Neuronal stem cell (in vitro differentiated cells): ENCODE data around the gene SEPHS2.

ENCODE experiments used
- DNase-seq: peaks from one replicate; pipeline ENCODE4 v3.0.0-alpha.2; 2013; ENCODE audit warnings: low spot score
- H2AFZ ChIP-seq: one replicate; pipeline ENCODE4 v1.6.1; 2013; ENCODE audit warnings: mild to moderate bottlenecking, low read length, inconsistent platforms
- H2AK5ac ChIP-seq: 2 replicates; pipeline ENCODE4 v1.6.1; 2013; ENCODE audit warnings: low read depth, mild to moderate bottlenecking, inconsistent platforms, low read length, moderate library complexity, mixed read lengths
- H2BK120ac ChIP-seq: 2 replicates; pipeline ENCODE4 v1.6.1; 2013; ENCODE audit warnings: low read depth, mild to moderate bottlenecking, inconsistent platforms, low read length, moderate library complexity, mixed read lengths
- H2BK12ac ChIP-seq: one replicate; pipeline ENCODE4 v1.6.1; 2013; ENCODE audit warnings: low read length, inconsistent platforms
- H2BK15ac ChIP-seq: 2 replicates; pipeline ENCODE4 v1.6.1; 2013; ENCODE audit warnings: mild to moderate bottlenecking, low read length, inconsistent platforms, mixed read lengths
- H2BK5ac ChIP-seq: one replicate; pipeline ENCODE4 v1.6.1; 2013; ENCODE audit warnings: inconsistent platforms, mild to moderate bottlenecking, low read length, moderate library complexity
- H3K14ac ChIP-seq: one replicate; pipeline ENCODE4 v1.6.1; 2013; ENCODE audit warnings: low read length, inconsistent platforms
- H3K18ac ChIP-seq: 2 replicates; pipeline ENCODE4 v1.6.1; 2013; ENCODE audit warnings: low read length, inconsistent platforms
- H3K23ac ChIP-seq: 2 replicates; pipeline ENCODE4 v1.6.1; 2013; ENCODE audit warnings: low read depth, mild to moderate bottlenecking, mixed read lengths, low read length, inconsistent platforms; ENCODE audit not compliant: poor library complexity
- H3K27ac ChIP-seq: replicated peaks from 3 replicates; pipeline ENCODE4 v1.5.1; 2013; ENCODE audit warnings: low read length, inconsistent platforms
- H3K27me3 ChIP-seq, 3 experiments: 2 replicates each; pipeline ENCODE4 v1.6.1; 2013; ENCODE audit warnings: low read length in 3 of 3, mild to moderate bottlenecking in 2 of 3, inconsistent platforms in 1 of 3, low read depth in 1 of 3, mixed read lengths in 1 of 3, moderate library complexity in 1 of 3; ENCODE audit not compliant: control insufficient read depth in 3 of 3, insufficient read depth in 3 of 3
- H3K36me3 ChIP-seq, 2 donors: replicated peaks in 1 of 2; 2 replicates each; pipeline ENCODE4 v1.6.1; 2013; ENCODE audit warnings: low read length in 2 of 2; ENCODE audit not compliant: control insufficient read depth in 2 of 2, insufficient read depth in 2 of 2
- H3K4ac ChIP-seq: 2 replicates; pipeline ENCODE4 v1.6.1; 2013; ENCODE audit warnings: inconsistent platforms, mild to moderate bottlenecking, low read length, moderate library complexity
- H3K4me1 ChIP-seq, 2 donors: 1 replicate in 1 of 2; 2 replicates in 1 of 2; pipeline ENCODE4 v1.6.1; 2013; ENCODE audit warnings: low read length in 2 of 2, low read depth in 1 of 2; ENCODE audit not compliant: control insufficient read depth in 2 of 2, insufficient read depth in 1 of 2
- H3K4me2 ChIP-seq: one replicate; pipeline ENCODE4 v1.6.1; 2013; ENCODE audit warnings: mild to moderate bottlenecking, low read length, inconsistent platforms; ENCODE audit not compliant: insufficient read depth, poor library complexity, severe bottlenecking
- H3K4me3 ChIP-seq, 2 donors: 2 replicates each; pipeline ENCODE4 v1.5.1; 2013; ENCODE audit warnings: low read length in 2 of 2, mild to moderate bottlenecking in 2 of 2, inconsistent platforms in 1 of 2, moderate library complexity in 1 of 2
- H3K79me1 ChIP-seq: one replicate; pipeline ENCODE4 v1.6.1; 2013; ENCODE audit warnings: low read depth, mild to moderate bottlenecking, inconsistent platforms, low read length, moderate library complexity
- H3K9ac ChIP-seq: one replicate; pipeline ENCODE4 v1.6.1; 2013; ENCODE audit warnings: mild to moderate bottlenecking, low read depth, low read length, inconsistent platforms; ENCODE audit not compliant: poor library complexity
- H3K9me3 ChIP-seq, 2 donors: replicated peaks in 1 of 2; 2 replicates each; pipeline versions ENCODE3 to v1.6.1; 2013; ENCODE audit warnings: low read length in 2 of 2, mild to moderate bottlenecking in 2 of 2, inconsistent platforms in 1 of 2, low read depth in 1 of 2, mixed read lengths in 1 of 2, moderate library complexity in 1 of 2; ENCODE audit not compliant: control insufficient read depth in 2 of 2, insufficient read depth in 1 of 2
- H4K8ac ChIP-seq: one replicate; pipeline ENCODE4 v1.6.1; 2013; ENCODE audit warnings: low read depth, mild to moderate bottlenecking, inconsistent platforms, low read length, moderate library complexity
- H4K91ac ChIP-seq: one replicate; pipeline ENCODE4 v1.6.1; 2013; ENCODE audit warnings: low read length, low read depth, mild to moderate bottlenecking, inconsistent platforms; ENCODE audit not compliant: poor library complexity
- WGBS, 2 donors: extraction: QIAGEN DNeasy Blood & Tissue Kit; methylation state at CpG; one replicate each; pipeline ENCODE4 v1.1.7; 2013; ENCODE audit warnings: missing lambda C conversion rate in 2 of 2, mixed read lengths in 1 of 2; ENCODE audit not compliant: insufficient read length in 2 of 2, insufficient replicate concordance in 1 of 2; ENCODE audit errors: extremely low coverage in 2 of 2; 5-methylcytosine and 5-hydroxymethylcytosine counted together

Gene SEPHS2

GRCh38 chr16:30449116-30449435, 3.4 kb upstream of the SEPHS2 start:
- Histone ChIP-seq H3K4me3 (no peak overlapping the region), H3K9me3 (peaks cover 4 to 8% of the 10 kb centered on the region in 2 donors), H3K27ac (no peak overlapping the region), H2BK15ac (no peak overlapping the region), H2AFZ (no peak overlapping the region), H3K4me1 (peaks cover 7 to 8% of the 10 kb centered on the region in 2 donors), H3K4ac (no peak overlapping the region), H3K23ac (no peak overlapping the region), H3K36me3 (peaks cover 3 to 9% of the 10 kb centered on the region in 2 donors), H2BK12ac (no peak overlapping the region), H3K4me2 (no peak overlapping the region), H3K27me3 (peaks cover 0 to 15% (median 0%) of the 10 kb centered on the region in 3 experiments), H3K79me1 (peaks cover 4% of the 10 kb centered on the region), H2BK5ac (no peak overlapping the region), H3K14ac (no peak overlapping the region), H3K9ac (no peak overlapping the region), H4K8ac (no peak overlapping the region), H2BK120ac (no peak overlapping the region), H4K91ac (no peak overlapping the region), H2AK5ac (no peak overlapping the region), H3K18ac (no peak overlapping the region)
- WGBS, 2 donors: no CpG with 5 or more reads among the region's 3 CpGs
- no peak for DNase-seq

GRCh38 chr16:30447512-30448226, 2.0 kb upstream of the SEPHS2 start:
- peaks cover 4% of the 10 kb centered on the region for H3K79me1 ChIP-seq
- H2BK15ac ChIP-seq: no peak overlapping the region
- no peak overlapping the region for H3K14ac ChIP-seq
- no peak overlapping the region for H2BK5ac ChIP-seq
- H4K91ac ChIP-seq: no peak overlapping the region
- no peak overlapping the region for H2BK120ac ChIP-seq
- H3K4me1 ChIP-seq: peaks cover 7 to 8% of the 10 kb centered on the region in 2 donors
- H3K4ac ChIP-seq: no peak overlapping the region
- no peak for DNase-seq
- no peak overlapping the region for H2AK5ac ChIP-seq
- no peak overlapping the region for H3K4me3 ChIP-seq
- no peak overlapping the region for H2AFZ ChIP-seq
- H3K36me3 ChIP-seq: peaks cover 6 to 20% of the 10 kb centered on the region in 2 donors
- peaks cover 0 to 6% (median 0%) of the 10 kb centered on the region in 3 experiments for H3K27me3 ChIP-seq
- H3K23ac ChIP-seq: no peak overlapping the region
- no peak overlapping the region for H2BK12ac ChIP-seq
- H3K27ac ChIP-seq: no peak overlapping the region
- peaks cover 4 to 19% of the 10 kb centered on the region in 2 donors for H3K9me3 ChIP-seq
- H3K4me2 ChIP-seq: no peak overlapping the region
- H3K9ac ChIP-seq: no peak overlapping the region
- no CpG with 5 or more reads among the region's 12 CpGs for WGBS, 2 donors
- H3K18ac ChIP-seq: no peak overlapping the region
- H4K8ac ChIP-seq: no peak overlapping the region

GRCh38 chr16:30446203-30446595, 525 bp upstream of the SEPHS2 start:
- Histone ChIP-seq H2BK12ac (no peak overlapping the region), H3K4me1 (peaks cover 7 to 8% of the 10 kb centered on the region in 2 donors), H3K14ac (no peak overlapping the region), H4K8ac (no peak overlapping the region), H2BK5ac (no peak overlapping the region), H3K27me3 (no peaks in the 10 kb centered on the region), H2AK5ac (no peak overlapping the region), H2AFZ (peak overlapping the region; percentile 91), H3K4me3 (peak overlapping the region in 1 of 2 donors; percentile 65), H2BK15ac (no peak overlapping the region), H2BK120ac (no peak overlapping the region), H3K9ac (no peak overlapping the region), H3K18ac (no peak overlapping the region), H3K4me2 (peak overlapping the region; percentile 82), H3K79me1 (peaks cover 4% of the 10 kb centered on the region), H3K23ac (no peak overlapping the region), H3K4ac (no peak overlapping the region), H3K27ac (no peak overlapping the region), H4K91ac (no peak overlapping the region), H3K9me3 (peaks cover 4 to 19% of the 10 kb centered on the region in 2 donors), H3K36me3 (peaks cover 6 to 20% of the 10 kb centered on the region in 2 donors)
- no CpG with 5 or more reads among the region's 10 CpGs for WGBS, 2 donors
- DNase-seq: no peak

GRCh38 chr16:30445149-30445407, 596 bp downstream of the SEPHS2 start:
- H2AK5ac ChIP-seq: no peak overlapping the region
- H4K8ac ChIP-seq: no peak overlapping the region
- no CpG with 5 or more reads among the region's 11 CpGs for WGBS, 2 donors
- H3K14ac ChIP-seq: no peak overlapping the region
- H3K4ac ChIP-seq: no peak overlapping the region
- H3K27ac ChIP-seq: no peak overlapping the region
- H3K4me2 ChIP-seq: peak overlapping the region; percentile 82
- H2BK12ac ChIP-seq: no peak overlapping the region
- peak overlapping the region; percentile 96 for H3K18ac ChIP-seq
- no peak overlapping the region for H2BK15ac ChIP-seq
- H4K91ac ChIP-seq: no peak overlapping the region
- peaks cover 7 to 8% of the 10 kb centered on the region in 2 donors for H3K4me1 ChIP-seq
- H3K9ac ChIP-seq: peak overlapping the region; percentile 87
- H2BK5ac ChIP-seq: no peak overlapping the region
- peaks cover 4 to 19% of the 10 kb centered on the region in 2 donors for H3K9me3 ChIP-seq
- H3K4me3 ChIP-seq: peak overlapping the region; percentile 65 to 89
- H2BK120ac ChIP-seq: no peak overlapping the region
- peaks cover 4% of the 10 kb centered on the region for H3K79me1 ChIP-seq
- peaks cover 6 to 20% of the 10 kb centered on the region in 2 donors for H3K36me3 ChIP-seq
- H3K23ac ChIP-seq: peak overlapping the region; percentile 38
- peak overlapping the region; percentile 91 for H2AFZ ChIP-seq
- DNase-seq: no peak
- no peaks in the 10 kb centered on the region for H3K27me3 ChIP-seq
